ENCODE data around the gene RAB11FIP4.

The RAB11FIP4 gene

DNA sequence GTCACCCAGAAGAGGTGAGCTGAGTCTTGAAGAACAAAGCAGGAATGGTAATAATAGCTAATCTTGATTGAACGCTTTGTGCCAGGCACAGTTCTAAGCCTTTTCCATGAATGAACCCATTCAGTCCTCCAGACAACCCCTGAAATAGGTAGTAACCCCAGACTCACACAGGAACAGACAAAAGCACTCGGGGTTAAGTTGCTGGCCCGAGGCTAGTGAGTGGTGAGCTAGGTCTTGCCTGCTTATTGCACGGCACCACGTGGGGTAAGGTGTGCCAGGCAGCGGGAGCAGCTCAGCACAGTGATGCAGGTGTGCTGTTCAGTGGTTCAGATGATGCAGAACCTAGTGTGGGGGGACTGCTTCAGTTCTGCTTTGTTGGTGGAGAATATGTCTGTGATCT, 181.6 kb downstream of the RAB11FIP4 start:
- Histone ChIP-seq H3K27me3 (ENCODE audit: control insufficient read depth, insufficient read depth, low read length) (no peaks in the 10 kb centered on the region), H3K4me1 (no peaks in the 10 kb centered on the region), H3K4me3 (ENCODE audit: low read depth, low read length) (no peak overlapping the region), H3K36me3 (ENCODE audit: control insufficient read depth, insufficient read depth, low read length) (no peaks in the 10 kb centered on the region), H3K27ac (no peak overlapping the region), H3K9ac (no peak overlapping the region), H3K79me2 (no peaks in the 10 kb centered on the region), H3K9me3 (ENCODE audit: control insufficient read depth, low read length) (no peaks in the 10 kb centered on the region), H2AFZ (no peak overlapping the region), H3K4me2 (ENCODE audit: low read length) (no peak overlapping the region)
- TF ChIP-seq, protein P1, sequence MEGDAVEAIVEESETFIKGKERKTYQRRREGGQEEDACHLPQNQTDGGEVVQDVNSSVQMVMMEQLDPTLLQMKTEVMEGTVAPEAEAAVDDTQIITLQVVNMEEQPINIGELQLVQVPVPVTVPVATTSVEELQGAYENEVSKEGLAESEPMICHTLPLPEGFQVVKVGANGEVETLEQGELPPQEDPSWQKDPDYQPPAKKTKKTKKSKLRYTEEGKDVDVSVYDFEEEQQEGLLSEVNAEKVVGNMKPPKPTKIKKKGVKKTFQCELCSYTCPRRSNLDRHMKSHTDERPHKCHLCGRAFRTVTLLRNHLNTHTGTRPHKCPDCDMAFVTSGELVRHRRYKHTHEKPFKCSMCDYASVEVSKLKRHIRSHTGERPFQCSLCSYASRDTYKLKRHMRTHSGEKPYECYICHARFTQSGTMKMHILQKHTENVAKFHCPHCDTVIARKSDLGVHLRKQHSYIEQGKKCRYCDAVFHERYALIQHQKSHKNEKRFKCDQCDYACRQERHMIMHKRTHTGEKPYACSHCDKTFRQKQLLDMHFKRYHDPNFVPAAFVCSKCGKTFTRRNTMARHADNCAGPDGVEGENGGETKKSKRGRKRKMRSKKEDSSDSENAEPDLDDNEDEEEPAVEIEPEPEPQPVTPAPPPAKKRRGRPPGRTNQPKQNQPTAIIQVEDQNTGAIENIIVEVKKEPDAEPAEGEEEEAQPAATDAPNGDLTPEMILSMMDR (IDR thresholded peaks at IDR 0.05): no peak

DNA sequence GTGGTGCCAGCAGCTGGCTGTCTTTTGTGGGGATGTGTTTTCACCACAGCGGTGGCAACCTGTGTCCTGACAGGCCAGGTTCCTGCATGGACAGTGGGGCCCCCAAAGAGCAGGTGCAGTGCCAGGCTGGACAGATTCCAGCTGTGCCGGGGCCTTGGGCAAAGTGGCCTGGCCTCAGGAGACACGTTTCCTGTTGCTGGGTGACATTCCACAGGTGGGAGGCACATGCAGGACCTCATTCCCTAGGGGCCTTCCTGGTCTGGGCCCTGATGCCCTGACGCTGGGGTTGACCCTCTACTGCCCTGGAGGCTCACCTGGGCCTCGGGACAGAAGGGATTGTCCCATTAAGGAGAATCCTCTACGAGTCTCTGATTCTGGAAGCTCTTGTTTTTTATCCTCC, 182.4 kb downstream of the RAB11FIP4 start:
- Histone ChIP-seq H3K36me3 (ENCODE audit: control insufficient read depth, insufficient read depth, low read length) (no peaks in the 10 kb centered on the region), H3K4me3 (ENCODE audit: low read depth, low read length) (no peak overlapping the region), H3K9me3 (ENCODE audit: control insufficient read depth, low read length) (no peaks in the 10 kb centered on the region), H3K9ac (no peak overlapping the region), H3K27me3 (ENCODE audit: control insufficient read depth, insufficient read depth, low read length) (no peaks in the 10 kb centered on the region), H3K4me2 (ENCODE audit: low read length) (no peak overlapping the region), H3K4me1 (no peaks in the 10 kb centered on the region), H3K27ac (no peak overlapping the region), H3K79me2 (no peaks in the 10 kb centered on the region), H2AFZ (no peak overlapping the region)
- TF ChIP-seq, protein P1 (IDR thresholded peaks at IDR 0.05): no peak

DNA sequence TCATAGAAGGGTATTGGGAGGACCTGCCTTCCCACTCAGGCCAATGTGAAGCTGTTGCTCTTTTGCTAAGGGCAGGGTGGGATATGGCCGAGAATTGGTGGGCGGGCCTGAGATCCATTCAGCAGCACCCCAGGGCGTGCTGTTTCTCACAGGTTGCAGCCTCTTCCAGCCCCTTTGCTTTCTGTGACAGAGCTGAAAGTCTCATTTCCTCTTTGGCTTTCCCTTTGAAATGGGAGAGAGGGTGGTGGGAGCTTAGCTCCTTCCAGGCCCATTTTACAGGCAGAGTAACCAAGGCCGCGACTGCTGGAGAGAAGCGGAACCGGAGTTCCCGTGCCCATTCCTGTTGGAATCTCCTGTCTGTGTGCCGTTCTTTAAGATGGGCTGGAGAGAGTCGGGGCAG, 183.0 kb downstream of the RAB11FIP4 start:
- Histone ChIP-seq H3K9me3 (ENCODE audit: control insufficient read depth, low read length) (no peaks in the 10 kb centered on the region), H3K79me2 (no peaks in the 10 kb centered on the region), H3K4me2 (ENCODE audit: low read length) (no peak overlapping the region), H3K4me3 (ENCODE audit: low read depth, low read length) (no peak overlapping the region), H3K27me3 (ENCODE audit: control insufficient read depth, insufficient read depth, low read length) (no peaks in the 10 kb centered on the region), H3K9ac (no peak overlapping the region), H3K27ac (no peak overlapping the region), H3K36me3 (ENCODE audit: control insufficient read depth, insufficient read depth, low read length) (no peaks in the 10 kb centered on the region), H3K4me1 (peaks cover 5% of the 10 kb centered on the region), H2AFZ (no peak overlapping the region)
- TF ChIP-seq, protein P1 (IDR thresholded peaks at IDR 0.05): no peak

DNA sequence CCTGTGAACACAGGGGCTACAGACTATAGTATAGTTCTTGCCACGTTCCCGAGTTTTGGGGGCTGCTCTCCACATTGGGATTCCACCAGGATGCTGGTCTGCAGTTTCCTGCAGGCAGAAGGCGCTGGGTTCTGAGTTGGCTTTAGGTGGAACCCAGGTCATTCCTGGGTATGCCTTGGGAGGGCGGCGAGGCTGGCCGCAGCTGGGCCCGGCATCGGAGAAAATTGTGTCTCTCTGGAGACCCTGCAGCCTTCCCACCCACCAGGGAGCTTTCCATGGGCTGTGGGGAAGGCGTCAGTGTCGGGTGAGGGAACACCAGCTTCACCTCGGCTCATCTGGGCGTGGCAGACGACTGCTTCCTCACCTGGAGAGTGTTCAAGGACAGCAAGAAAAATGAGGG, 183.6 kb downstream of the RAB11FIP4 start:
- Histone ChIP-seq H3K9ac (no peak overlapping the region), H3K27me3 (ENCODE audit: control insufficient read depth, insufficient read depth, low read length) (no peaks in the 10 kb centered on the region), H3K27ac (no peak overlapping the region), H3K4me2 (ENCODE audit: low read length) (no peak overlapping the region), H2AFZ (no peak overlapping the region), H3K36me3 (ENCODE audit: control insufficient read depth, insufficient read depth, low read length) (no peaks in the 10 kb centered on the region), H3K4me3 (ENCODE audit: low read depth, low read length) (no peak overlapping the region), H3K9me3 (ENCODE audit: control insufficient read depth, low read length) (no peaks in the 10 kb centered on the region), H3K79me2 (no peaks in the 10 kb centered on the region), H3K4me1 (peaks cover 8% of the 10 kb centered on the region)
- TF ChIP-seq, protein P1 (IDR thresholded peaks at IDR 0.05): no peak

DNA sequence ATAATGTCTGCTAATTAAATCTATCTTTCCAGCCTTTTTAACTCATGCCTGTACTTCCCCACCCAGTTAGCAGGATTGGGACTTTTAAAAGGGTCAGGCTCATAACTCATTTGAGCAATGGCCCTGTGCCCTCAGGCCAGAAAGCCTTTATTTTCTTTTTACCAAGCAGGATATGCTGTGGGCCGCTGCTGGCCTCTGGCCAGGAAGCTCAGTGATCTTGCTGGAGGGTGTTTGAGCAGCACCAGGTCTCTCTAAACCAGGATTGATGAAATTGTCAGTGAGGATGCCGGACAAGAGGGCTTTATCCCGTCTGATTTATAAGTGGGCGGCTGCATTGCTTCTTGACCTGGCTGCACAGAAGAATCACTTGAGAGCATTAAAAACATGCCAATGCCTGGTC, 187.8 kb downstream of the RAB11FIP4 start:
- H3K36me3 ChIP-seq (ENCODE audit: control insufficient read depth, insufficient read depth, low read length): no peaks in the 10 kb centered on the region
- no peaks in the 10 kb centered on the region for H3K27me3 ChIP-seq (ENCODE audit: control insufficient read depth, insufficient read depth, low read length)
- no peak overlapping the region for H3K27ac ChIP-seq
- H3K4me2 ChIP-seq (ENCODE audit: low read length): no peak overlapping the region
- H3K9ac ChIP-seq: no peak overlapping the region
- no peaks in the 10 kb centered on the region for H3K79me2 ChIP-seq
- H3K4me1 ChIP-seq: peaks cover 22% of the 10 kb centered on the region
- no peaks in the 10 kb centered on the region for H3K9me3 ChIP-seq (ENCODE audit: control insufficient read depth, low read length)
- no peak overlapping the region for H3K4me3 ChIP-seq (ENCODE audit: low read depth, low read length)
- TF ChIP-seq, protein P1 (IDR thresholded peaks at IDR 0.05): no peak
- peak overlapping the region; percentile 28 for H2AFZ ChIP-seq
